Endothelial cell of umbilical vein (primary cell): ENCODE measurements around the gene PRIMA1. TPM values are rescaled to one million over a fixed set of nuclear protein-coding genes. Genes with fewer than 3 reads are reported as not detected.

Source experiments
- BruUV-seq: library from RNA; stranded (reverse); fragments of 400-500 nt; replicated peaks from 2 replicates; lab custom pipeline; 2021; lab: Mats Ljungman, UMichigan
- CTCF ChIA-PET: fragments of 300-600, 350-600 bp; sonication (Branson Sonifier 250); formaldehyde crosslinking; loops from one replicate; lab custom pipeline; 2021; ENCODE audit warnings: antibody characterized with exemption, inconsistent platforms; lab: Charles Lee
- POLR2A ChIA-PET: fragments of 300-600, 350-600 bp; sonication (Branson Sonifier 250); formaldehyde crosslinking; loops from one replicate; lab custom pipeline; 2021; ENCODE audit warnings: antibody characterized with exemption, inconsistent platforms; lab: Charles Lee
- DNase-seq: peaks from one replicate; pipeline ENCODE4 v3.0.0-alpha.2; 2011; ENCODE audit warnings: low read depth, low spot score
- FAIRE-seq: peaks from 2 replicates; lab custom pipeline; 2011; peaks lifted over from hg19 to GRCh38; lab: Jason Lieb, UNC
- H2AFZ ChIP-seq: 2 replicates; pipeline ENCODE4 v1.6.0; 2012; ENCODE audit warnings: low read depth, low read length, control low read depth, inconsistent platforms
- H3K27ac ChIP-seq: 2 replicates; pipeline ENCODE4 v1.5.1; 2011; ENCODE audit warnings: low read depth, mild to moderate bottlenecking, control low read depth, low read length, moderate library complexity; ENCODE audit not compliant: insufficient read depth
- H3K27me3 ChIP-seq, 2 experiments: 2 replicates each; pipeline versions ENCODE4 v1.6.0 to v1.6.1; 2011; ENCODE audit warnings: low read length in 2 of 2, mixed read lengths in 1 of 2; ENCODE audit not compliant: control insufficient read depth in 2 of 2, insufficient read depth in 2 of 2
- H3K36me3 ChIP-seq, 2 experiments: 2 replicates in 1 of 2; 3 replicates in 1 of 2; pipeline ENCODE4 v1.5.1; 2011; ENCODE audit warnings: low read length in 2 of 2, mild to moderate bottlenecking in 1 of 2, moderate library complexity in 1 of 2; ENCODE audit not compliant: control insufficient read depth in 2 of 2, insufficient read depth in 2 of 2; ENCODE audit errors: extremely low read depth in 1 of 2
- H3K4me1 ChIP-seq: 3 replicates; pipeline ENCODE4 v1.5.1; 2011; ENCODE audit warnings: mild to moderate bottlenecking, low read length; ENCODE audit not compliant: control insufficient read depth, insufficient read depth; ENCODE audit errors: extremely low read depth
- H3K4me2 ChIP-seq: 2 replicates; pipeline ENCODE4 v1.6.1; 2011; ENCODE audit warnings: low read length, control low read depth, mixed read lengths; ENCODE audit not compliant: insufficient read depth
- H3K4me3 ChIP-seq, 3 experiments: fragments of 200-600 bp in 1 of 3; sonication (generic), shearing (Covaris generic) in 1 of 3; replicated peaks in 1 of 3; 2 replicates each; pipeline ENCODE4 v1.5.1; 2011 to 2016; ENCODE audit warnings: control low read depth in 3 of 3, low read length in 3 of 3, mild to moderate bottlenecking in 2 of 3, inconsistent platforms in 1 of 3, low read depth in 1 of 3, moderate library complexity in 1 of 3; ENCODE audit not compliant: insufficient read depth in 1 of 3
- H3K79me2 ChIP-seq: 2 replicates; pipeline ENCODE4 v1.6.0; 2012; ENCODE audit warnings: low read length, inconsistent platforms; ENCODE audit not compliant: control insufficient read depth, insufficient read depth
- H3K9ac ChIP-seq: replicated peaks from 2 replicates; pipeline ENCODE3; 2011; ENCODE audit warnings: low read length, control low read depth; ENCODE audit not compliant: insufficient read depth; ENCODE audit errors: extremely low read depth
- H3K9me1 ChIP-seq: replicated peaks from 3 replicates; pipeline ENCODE4 v1.6.0; 2011; ENCODE audit warnings: mild to moderate bottlenecking, low read length; ENCODE audit not compliant: control insufficient read depth, insufficient read depth; ENCODE audit errors: extremely low read depth
- H3K9me3 ChIP-seq: replicated peaks from 2 replicates; pipeline ENCODE4 v1.5.1; 2012; ENCODE audit warnings: low read length, inconsistent platforms; ENCODE audit not compliant: control insufficient read depth, insufficient read depth
- H4K20me1 ChIP-seq: replicated peaks from 2 replicates; pipeline ENCODE3; 2011; ENCODE audit warnings: mild to moderate bottlenecking, low read length; ENCODE audit not compliant: control insufficient read depth, insufficient read depth; ENCODE audit errors: extremely low read depth
- EZH2 ChIP-seq: IDR thresholded peaks from 2 replicates; pipeline ENCODE4 v1.6.1; 2012; ENCODE audit warnings: borderline replicate concordance, low read depth, mild to moderate bottlenecking, moderate library complexity, low read length, inconsistent platforms; ENCODE audit not compliant: severe bottlenecking
- FOS ChIP-seq: IDR thresholded peaks from 2 replicates; pipeline ENCODE4 v1.6.1; 2011; ENCODE audit warnings: mild to moderate bottlenecking, low read length, moderate library complexity, borderline replicate concordance; ENCODE audit not compliant: insufficient read depth
- GATA2 ChIP-seq: IDR thresholded peaks from 2 replicates; pipeline ENCODE4 v1.7.0; 2011; ENCODE audit warnings: low read depth, mild to moderate bottlenecking, moderate library complexity, mixed read lengths, low read length; ENCODE audit not compliant: insufficient read length, insufficient read depth
- JUN ChIP-seq: IDR thresholded peaks from 2 replicates; pipeline ENCODE4 v1.6.1; 2011; ENCODE audit warnings: borderline replicate concordance, low read depth; ENCODE audit not compliant: insufficient read length, insufficient read depth
- MYC ChIP-seq: IDR thresholded peaks from one replicate; pipeline ENCODE4 v1.6.1; 2011; ENCODE audit warnings: mild to moderate bottlenecking, low read depth, low read length
- POLR2A ChIP-seq: IDR thresholded peaks from 2 replicates; pipeline ENCODE4 v1.6.1; 2012; ENCODE audit warnings: low read depth, mild to moderate bottlenecking, control low read depth, low read length
- POLR2AphosphoS5 ChIP-seq: IDR thresholded peaks from 2 replicates; pipeline ENCODE4 v1.6.1; 2012; ENCODE audit warnings: low read depth, mild to moderate bottlenecking, control low read depth, low read length, moderate library complexity; ENCODE audit not compliant: insufficient read depth
- dilution Hi-C: fragments of 300-500 bp; cut with MboI; formaldehyde crosslinking; loops from one replicate; pipeline ENCODE4 v1.15.0; 2019; ENCODE audit warnings: low sequenced_read_pairs; ENCODE audit not compliant: extremely low pct_ligation_motif_present
- intact Hi-C: fragments of 100-400 bp; cut with micrococcal nuclease; formaldehyde crosslinking; loops from one replicate; pipeline ENCODE4 v1.10.0; 2022
- polyA plus RNA-seq, 4 experiments: library from polyadenylated mRNA; depleted of rRNA in 3 of 4; stranded (reverse) in 3 of 4; unstranded in 1 of 4; fragments of >200 nt; gene quantifications; 2 replicates each; pipeline versions ENCODE4 v1.2.1 to v1.2.3, GENCODE V29; 2011 to 2012; ENCODE audit warnings: missing spikeins in 1 of 4
- total RNA-seq: library from RNA; stranded (reverse); gene quantifications from 2 replicates; pipeline ENCODE4 v1.2.3, GENCODE V29; 2021
- TF ChIP-seq, protein P1 (sequence below): IDR thresholded peaks from 2 replicates; pipeline ENCODE4 v1.6.1; 2011; ENCODE audit not compliant: insufficient read depth, insufficient read length
- TF ChIP-seq, protein P2 (sequence below), 2 donors: IDR thresholded peaks; 1 replicate in 1 of 2; 2 replicates in 1 of 2; pipeline ENCODE4 v1.5.1; 2011; ENCODE audit warnings: low read length in 2 of 2, mild to moderate bottlenecking in 2 of 2, moderate library complexity in 2 of 2, control low read depth in 1 of 2, inconsistent platforms in 1 of 2, low read depth in 1 of 2; ENCODE audit not compliant: insufficient read depth in 1 of 2; ENCODE audit errors: extremely low read depth in 1 of 2

Gene PRIMA1
- total and polyA plus RNA-seq, 2 donors (not counting 3 experiments of a cell fraction or from before 2014, with no cell fraction given): not detected

- Histone ChIP-seq H3K36me3 (no peaks in the 10 kb centered on the region), H3K79me2 (no peaks in the 10 kb centered on the region), H3K27ac (no peak overlapping the region), H3K9me1 (no peaks in the 10 kb centered on the region), H3K9me3 (peaks cover under 1% of the 10 kb centered on the region), H4K20me1 (no peaks in the 10 kb centered on the region), H3K27me3 (no peaks in the 10 kb centered on the region), H3K4me1 (no peaks in the 10 kb centered on the region), H3K4me2 (no peak overlapping the region), H3K9ac (no peak overlapping the region), H2AFZ (no peak overlapping the region), H3K4me3 (no peak overlapping the region)
- ChIA-PET CTCF (no interaction called here), POLR2A (no interaction called here)
- intact Hi-C loops (no loop called here), dilution Hi-C loops (no loop called here)
- FAIRE-seq: no peak
- DNase-seq: no peak
- BruUV-seq: no TSS peak
- TF ChIP-seq POLR2AphosphoS5: no peak
Observed at GRCh38 chr14:93713726-93714405, 74.4 kb downstream of the PRIMA1 start.

DNA sequence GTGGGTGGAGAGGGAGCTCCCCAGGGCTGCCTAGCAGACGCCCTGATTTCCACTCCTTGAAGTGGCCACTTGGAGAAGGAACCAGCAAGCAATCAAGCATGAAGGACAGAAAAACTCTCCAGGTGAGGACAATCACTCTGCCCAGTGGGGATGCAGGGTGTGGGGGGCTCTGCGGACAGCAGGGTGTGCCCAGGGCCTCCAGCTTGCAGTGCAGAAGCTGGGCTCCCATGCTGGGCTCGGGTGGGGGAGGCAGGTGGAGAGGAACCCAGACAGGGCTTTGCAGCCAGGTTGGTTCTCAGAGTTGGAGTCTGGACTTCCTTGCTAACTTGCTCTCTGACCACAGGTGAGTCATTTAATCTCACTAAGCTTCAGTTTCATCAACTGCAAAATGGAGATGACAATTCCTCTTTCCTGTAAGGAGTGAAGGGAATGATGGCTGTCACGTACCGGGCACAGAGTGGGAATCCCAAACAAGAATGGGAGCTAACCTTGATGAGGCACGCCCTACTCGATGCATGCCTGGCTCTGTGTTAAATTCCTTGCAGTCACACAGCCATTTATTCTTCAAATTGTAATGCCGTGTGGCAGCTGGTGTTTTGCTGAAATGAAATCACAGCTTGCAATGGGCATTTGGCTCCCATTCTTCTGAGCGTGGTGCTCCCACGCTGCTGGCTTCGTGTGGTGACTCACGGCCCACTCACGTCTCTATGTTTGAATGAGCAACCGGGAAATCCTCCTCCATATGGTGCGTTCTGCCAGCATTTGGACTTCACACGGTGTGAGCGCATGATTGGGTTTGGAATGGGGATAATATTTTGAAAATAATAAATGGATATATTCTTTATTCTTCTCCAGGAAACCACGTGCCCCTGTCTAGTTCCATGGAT, 75.2 kb downstream of the PRIMA1 start:
- DNase-seq (no peak), FAIRE-seq (no peak)
- Histone ChIP-seq H3K9me1 (no peaks in the 10 kb centered on the region), H3K4me1 (no peaks in the 10 kb centered on the region), H4K20me1 (no peaks in the 10 kb centered on the region), H3K79me2 (no peaks in the 10 kb centered on the region), H3K9ac (no peak overlapping the region), H3K4me2 (no peak overlapping the region), H3K36me3 (no peaks in the 10 kb centered on the region), H3K27ac (no peak overlapping the region), H2AFZ (no peak overlapping the region), H3K9me3 (peaks cover 2% of the 10 kb centered on the region), H3K27me3 (no peaks in the 10 kb centered on the region), H3K4me3 (no peak overlapping the region)
- ChIA-PET POLR2A (no interaction called here), CTCF (no interaction called here)
- dilution Hi-C loops: no loop called here
- TF ChIP-seq, protein P1, sequence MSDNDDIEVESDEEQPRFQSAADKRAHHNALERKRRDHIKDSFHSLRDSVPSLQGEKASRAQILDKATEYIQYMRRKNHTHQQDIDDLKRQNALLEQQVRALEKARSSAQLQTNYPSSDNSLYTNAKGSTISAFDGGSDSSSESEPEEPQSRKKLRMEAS: no peak
- TF ChIP-seq JUN: no peak
- TF ChIP-seq GATA2: no peak
- no peak for TF ChIP-seq EZH2
- TF ChIP-seq FOS: no peak
- no peak for TF ChIP-seq MYC
- no peak for TF ChIP-seq POLR2AphosphoS5
- TF ChIP-seq, protein P2, sequence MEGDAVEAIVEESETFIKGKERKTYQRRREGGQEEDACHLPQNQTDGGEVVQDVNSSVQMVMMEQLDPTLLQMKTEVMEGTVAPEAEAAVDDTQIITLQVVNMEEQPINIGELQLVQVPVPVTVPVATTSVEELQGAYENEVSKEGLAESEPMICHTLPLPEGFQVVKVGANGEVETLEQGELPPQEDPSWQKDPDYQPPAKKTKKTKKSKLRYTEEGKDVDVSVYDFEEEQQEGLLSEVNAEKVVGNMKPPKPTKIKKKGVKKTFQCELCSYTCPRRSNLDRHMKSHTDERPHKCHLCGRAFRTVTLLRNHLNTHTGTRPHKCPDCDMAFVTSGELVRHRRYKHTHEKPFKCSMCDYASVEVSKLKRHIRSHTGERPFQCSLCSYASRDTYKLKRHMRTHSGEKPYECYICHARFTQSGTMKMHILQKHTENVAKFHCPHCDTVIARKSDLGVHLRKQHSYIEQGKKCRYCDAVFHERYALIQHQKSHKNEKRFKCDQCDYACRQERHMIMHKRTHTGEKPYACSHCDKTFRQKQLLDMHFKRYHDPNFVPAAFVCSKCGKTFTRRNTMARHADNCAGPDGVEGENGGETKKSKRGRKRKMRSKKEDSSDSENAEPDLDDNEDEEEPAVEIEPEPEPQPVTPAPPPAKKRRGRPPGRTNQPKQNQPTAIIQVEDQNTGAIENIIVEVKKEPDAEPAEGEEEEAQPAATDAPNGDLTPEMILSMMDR (IDR thresholded peaks at IDR 0.05; ENCODE audit: extremely low read depth in 1 of 2, insufficient read depth in 1 of 2, low read depth in 1 of 2, low read length in 2 of 2): no peak
- TF ChIP-seq POLR2A: no peak
- BruUV-seq: no TSS peak
- intact Hi-C loops: no loop called here
